Non-pigmented ciliary epithelial cell (primary cell): ENCODE data around the gene GPN2.
"Not testable (repeated sequence)": the region's sequence is repeated elsewhere in the genome, so short reads cannot be mapped to it uniquely, and the experiment has no call there.

ENCODE experiments used
- DNase-seq: peaks from one replicate; pipeline ENCODE4 v3.0.0-alpha.2; 2010; ENCODE audit warnings: low read depth

Gene GPN2

GRCh38 chr1:26900815-26901511 lies 10.9 kb upstream of the GPN2 start:
- DNase-seq, result no peak

GRCh38 chr1:26900001-26900814 lies 10.1 kb upstream of the GPN2 start, which contains the start of gene GPATCH3:
TSS of gene GPATCH3 (minus strand) at chr1:26900467. CDS start at chr1:26900442, 25 bp downstream.
- peak; percentile 58 for DNase-seq

- no peak for DNase-seq
These were observed 7.3 kb upstream of the GPN2 start for GRCh38 chr1:26897351-26897750.

- DNase-seq, result no peak
These were observed 4.2 kb upstream of the GPN2 start for GRCh38 chr1:26894263-26894662.

GRCh38 chr1:26890467-26890796 lies 349 bp upstream of the GPN2 start:
- no peak for DNase-seq

- DNase-seq, result no peak
These were observed 1.9 kb downstream of the GPN2 start for GRCh38 chr1:26888231-26888630.

- no peak for DNase-seq
These were observed 3.0 kb downstream of the GPN2 start for GRCh38 chr1:26887125-26887524.

GRCh38 chr1:26882696-26883463 lies 7.2 kb downstream of the GPN2 start:
- DNase-seq, result no peak

- not testable (repeated sequence) for DNase-seq
These were observed 8.5 kb downstream of the GPN2 start for GRCh38 chr1:26881611-26882010.

- no peak for DNase-seq
These were observed 10.3 kb downstream of the GPN2 start for GRCh38 chr1:26879793-26880192.

GRCh38 chr1:26877326-26877725 lies 12.8 kb downstream of the GPN2 start:
- DNase-seq, result no peak

GRCh38 chr1:26874896-26875295 lies 15.2 kb downstream of the GPN2 start:
- no peak for DNase-seq

GRCh38 chr1:26873097-26873496 lies 17.0 kb downstream of the GPN2 start:
- DNase-seq, result not testable (repeated sequence)

GRCh38 chr1:26864610-26865480 lies 25.2 kb downstream of the GPN2 start:
- DNase-seq, result peak; percentile 87

- no peak for DNase-seq
These were observed 26.4 kb downstream of the GPN2 start for GRCh38 chr1:26863685-26864077.

GRCh38 chr1:26862781-26863684 lies 27.1 kb downstream of the GPN2 start, which contains the start of gene SFN:
TSS of gene SFN (plus strand) at chr1:26863149. CDS start at chr1:26863213, 64 bp downstream.
- DNase-seq, result no peak

- no peak for DNase-seq
These were observed 28.1 kb downstream of the GPN2 start for GRCh38 chr1:26861889-26862378.

- no peak for DNase-seq
These were observed 28.8 kb downstream of the GPN2 start for GRCh38 chr1:26861286-26861701.

GRCh38 chr1:26858891-26859640 lies 31.0 kb downstream of the GPN2 start:
- DNase-seq, result no peak

- DNase-seq, result no peak
These were observed 31.9 kb downstream of the GPN2 start for GRCh38 chr1:26858160-26858559.
